RWPE1 (cell line): ENCODE data around the gene C9orf40.

Experiments
- CTCF ChIA-PET: fragments of 350-600 bp; sonication (Branson Sonifier 250); formaldehyde crosslinking; extraction: SDS; loops from one replicate; lab custom pipeline; 2021; lab: Yijun Ruan, JAX
- POLR2A ChIA-PET: fragments of 400-600 bp; formaldehyde crosslinking; extraction: SDS; loops from one replicate; lab custom pipeline; 2020; ENCODE audit warnings: antibody characterized with exemption; ENCODE audit not compliant: low non-redundant PET; lab: Yijun Ruan, JAX
- DNase-seq: peaks from one replicate; pipeline ENCODE4 v3.0.0; 2012; ENCODE audit warnings: low spot score
- H3K27ac ChIP-seq: fragments of 450-650 bp; 2 replicates; pipeline ENCODE4 v1.5.1; 2017
- CTCF ChIP-seq: fragments of 450-650 bp; conservative IDR thresholded peaks from 2 replicates; pipeline ENCODE4 v1.5.1; 2017; ENCODE audit warnings: low read depth, mild to moderate bottlenecking

The C9orf40 gene

DNA sequence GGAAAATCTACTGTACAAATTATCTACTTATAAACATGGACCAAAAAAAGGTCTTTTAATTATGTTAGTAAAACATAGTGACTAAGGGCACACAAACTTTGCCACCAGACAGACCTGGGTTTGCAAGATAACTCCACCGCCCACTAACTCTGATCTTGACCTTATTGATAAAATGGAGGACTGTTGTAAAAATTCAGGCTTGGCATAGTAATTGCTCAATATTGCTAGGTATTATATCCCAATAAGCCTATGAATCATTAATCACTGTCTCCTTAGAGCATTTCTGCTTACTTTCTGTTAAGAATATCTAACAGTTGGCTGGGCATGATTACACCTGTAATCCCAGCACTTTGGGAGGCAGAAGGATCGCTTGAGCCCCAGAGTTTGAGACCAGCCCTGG, 3.8 kb downstream of the C9orf40 start:
- ChIA-PET CTCF (no interaction called here), POLR2A (no interaction called here)
- no peak overlapping the region for H3K27ac ChIP-seq
- TF ChIP-seq CTCF: no peak
- DNase-seq: no peak

DNA sequence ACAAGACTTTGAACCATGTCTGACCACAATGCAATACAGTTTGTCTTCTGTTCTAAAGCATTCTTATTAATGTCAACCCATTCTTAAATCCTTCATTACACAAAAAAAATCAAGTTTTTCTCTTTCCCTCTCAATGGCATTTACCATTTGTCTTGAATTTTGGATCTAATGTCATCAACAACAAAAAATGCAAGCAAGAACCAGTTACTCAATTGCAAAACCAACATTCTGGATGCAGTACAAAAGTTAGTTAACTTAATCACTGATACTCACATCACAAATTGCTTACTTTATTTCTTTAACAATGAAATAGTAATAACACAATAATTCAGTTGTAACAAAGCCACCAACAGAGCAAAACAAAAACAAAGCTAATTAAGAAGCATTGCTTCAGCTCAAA, 6.0 kb downstream of the C9orf40 start:
- no peak overlapping the region for H3K27ac ChIP-seq
- TF ChIP-seq CTCF: no peak
- POLR2A ChIA-PET: no interaction called here
- no peak for DNase-seq
- CTCF ChIA-PET: interaction anchor here (0.7 to 1.1 kb wide), 2 partner anchors 10 to 199 kb away, joined by 3 read pairs; no protein-coding TSS in a partner anchor

GRCh38 chr9:74942801-74943200, 9.9 kb downstream of the C9orf40 start:
- no peak overlapping the region for H3K27ac ChIP-seq
- DNase-seq: no peak
- no peak for TF ChIP-seq CTCF
- CTCF ChIA-PET: no interaction called here
- POLR2A ChIA-PET: no interaction called here

DNA sequence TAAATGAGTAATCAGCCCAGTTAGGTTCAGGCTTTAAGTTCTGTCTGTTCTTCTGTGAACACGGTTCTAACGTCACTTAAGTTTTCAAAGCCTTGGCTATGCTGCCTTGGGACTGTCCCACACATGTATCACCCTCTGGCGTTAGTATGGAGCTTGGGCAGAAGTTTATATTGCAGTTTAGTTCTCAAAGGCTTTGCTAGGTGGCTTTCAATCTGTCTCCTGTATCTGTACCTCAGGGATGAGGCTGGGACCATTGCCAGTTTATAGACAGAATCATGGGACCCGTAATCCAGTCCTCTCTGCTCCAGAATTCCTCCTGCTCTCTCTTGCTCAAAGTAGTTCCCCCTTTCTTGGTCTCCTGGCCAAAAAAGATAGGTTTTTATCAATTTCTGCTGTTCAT, 12.1 kb downstream of the C9orf40 start:
- H3K27ac ChIP-seq: no peak overlapping the region
- ChIA-PET CTCF (no interaction called here), POLR2A (no interaction called here)
- DNase-seq: no peak
- no peak for TF ChIP-seq CTCF

GRCh38 chr9:74935008-74935407, 17.7 kb downstream of the C9orf40 start:
- no peak overlapping the region for H3K27ac ChIP-seq
- no peak for DNase-seq
- CTCF ChIA-PET: interaction anchor here (0.7 kb wide), 1 partner anchor 48 kb away, joined by 3 read pairs; no protein-coding TSS in a partner anchor
- TF ChIP-seq CTCF: no peak
- POLR2A ChIA-PET: no interaction called here

DNA sequence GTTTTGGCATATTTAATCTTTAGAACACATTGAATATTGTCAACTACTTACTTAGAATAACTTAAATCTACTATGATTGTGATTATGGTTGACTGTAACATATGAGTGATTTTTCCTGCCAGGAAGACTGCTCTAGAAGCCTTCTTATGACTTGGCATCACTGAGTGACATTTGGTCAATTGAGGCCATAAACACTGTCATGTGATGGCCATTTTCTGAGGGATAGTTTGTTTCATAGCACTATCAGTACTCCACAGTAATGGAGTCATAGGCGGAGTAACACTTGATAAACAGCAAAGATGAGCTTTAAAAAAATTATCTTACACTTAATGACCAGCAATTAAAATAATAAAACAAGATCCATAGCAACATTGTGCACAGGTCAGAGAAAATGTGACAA, 31.0 kb downstream of the C9orf40 start:
- ChIA-PET CTCF (interaction anchor here (0.6 kb wide), 1 partner anchor 87 kb away, joined by 4 read pairs; no protein-coding TSS in a partner anchor), POLR2A (no interaction called here)
- TF ChIP-seq CTCF: no peak
- no peak for DNase-seq
- no peak overlapping the region for H3K27ac ChIP-seq
